ENCODE results near the gene TM9SF2.
A peak's percentile ranks its signal among the peaks of the same experiment; 100 is the strongest.
"Not testable (repeated sequence)": the region's sequence is repeated elsewhere in the genome, so short reads cannot be mapped to it uniquely, and the experiment has no call there.

The TM9SF2 gene, protein sequence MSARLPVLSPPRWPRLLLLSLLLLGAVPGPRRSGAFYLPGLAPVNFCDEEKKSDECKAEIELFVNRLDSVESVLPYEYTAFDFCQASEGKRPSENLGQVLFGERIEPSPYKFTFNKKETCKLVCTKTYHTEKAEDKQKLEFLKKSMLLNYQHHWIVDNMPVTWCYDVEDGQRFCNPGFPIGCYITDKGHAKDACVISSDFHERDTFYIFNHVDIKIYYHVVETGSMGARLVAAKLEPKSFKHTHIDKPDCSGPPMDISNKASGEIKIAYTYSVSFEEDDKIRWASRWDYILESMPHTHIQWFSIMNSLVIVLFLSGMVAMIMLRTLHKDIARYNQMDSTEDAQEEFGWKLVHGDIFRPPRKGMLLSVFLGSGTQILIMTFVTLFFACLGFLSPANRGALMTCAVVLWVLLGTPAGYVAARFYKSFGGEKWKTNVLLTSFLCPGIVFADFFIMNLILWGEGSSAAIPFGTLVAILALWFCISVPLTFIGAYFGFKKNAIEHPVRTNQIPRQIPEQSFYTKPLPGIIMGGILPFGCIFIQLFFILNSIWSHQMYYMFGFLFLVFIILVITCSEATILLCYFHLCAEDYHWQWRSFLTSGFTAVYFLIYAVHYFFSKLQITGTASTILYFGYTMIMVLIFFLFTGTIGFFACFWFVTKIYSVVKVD

DNA sequence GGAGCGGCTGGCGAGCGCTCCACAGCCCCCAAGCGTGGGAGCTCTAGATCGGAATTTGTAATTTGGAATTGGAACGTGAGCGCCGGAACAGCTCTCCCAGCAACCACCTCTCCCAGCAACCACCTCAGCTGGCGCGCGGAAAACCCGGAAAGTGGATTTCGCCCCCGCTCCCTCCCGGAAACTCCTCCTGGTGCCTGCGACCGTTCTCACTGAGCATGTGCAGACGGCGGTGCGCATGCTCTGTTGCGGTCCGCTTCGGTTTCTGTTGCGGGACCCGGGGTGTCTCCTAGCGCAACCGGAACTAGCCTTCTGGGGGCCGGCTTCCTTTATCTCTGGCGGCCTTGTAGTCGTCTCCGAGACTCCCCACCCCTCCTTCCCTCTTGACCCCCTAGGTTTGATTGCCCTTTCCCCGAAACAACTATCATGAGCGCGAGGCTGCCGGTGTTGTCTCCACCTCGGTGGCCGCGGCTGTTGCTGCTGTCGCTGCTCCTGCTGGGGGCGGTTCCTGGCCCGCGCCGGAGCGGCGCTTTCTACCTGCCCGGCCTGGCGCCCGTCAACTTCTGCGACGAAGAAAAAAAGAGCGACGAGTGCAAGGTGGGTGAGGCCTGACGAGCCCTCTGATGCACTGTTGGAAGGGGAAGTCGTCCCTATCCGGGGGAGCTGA lies at the start of gene TM9SF2:
Gene TM9SF2, plus strand, starts transcription at position 289 of the 664 bp plus-strand sequence. Its CDS starts 135 bp downstream, at position 424.
- DNase-seq (ENCODE audit: low read depth in 3 of 3), result peak; percentile 91 to 93 (median 92)

- no peak for DNase-seq (ENCODE audit: low read depth in 3 of 3)
Observed at GRCh38 chr13:99454518-99455183, 46.6 kb upstream of the TM9SF2 start.

GRCh38 chr13:99459099-99459850 lies 42.0 kb upstream of the TM9SF2 start:
- DNase-seq (ENCODE audit: low read depth in 3 of 3), result no peak

- not testable (repeated sequence) for DNase-seq (ENCODE audit: low read depth in 3 of 3)
Observed at GRCh38 chr13:99460802-99461201, 40.5 kb upstream of the TM9SF2 start.

GRCh38 chr13:99463646-99464397 lies 37.5 kb upstream of the TM9SF2 start:
- no peak for DNase-seq (ENCODE audit: low read depth in 3 of 3)

GRCh38 chr13:99464441-99464949 lies 36.8 kb upstream of the TM9SF2 start:
- no peak for DNase-seq (ENCODE audit: low read depth in 3 of 3)

- no peak for DNase-seq (ENCODE audit: low read depth in 3 of 3)
Observed at GRCh38 chr13:99465454-99465853, 35.8 kb upstream of the TM9SF2 start.

DNA sequence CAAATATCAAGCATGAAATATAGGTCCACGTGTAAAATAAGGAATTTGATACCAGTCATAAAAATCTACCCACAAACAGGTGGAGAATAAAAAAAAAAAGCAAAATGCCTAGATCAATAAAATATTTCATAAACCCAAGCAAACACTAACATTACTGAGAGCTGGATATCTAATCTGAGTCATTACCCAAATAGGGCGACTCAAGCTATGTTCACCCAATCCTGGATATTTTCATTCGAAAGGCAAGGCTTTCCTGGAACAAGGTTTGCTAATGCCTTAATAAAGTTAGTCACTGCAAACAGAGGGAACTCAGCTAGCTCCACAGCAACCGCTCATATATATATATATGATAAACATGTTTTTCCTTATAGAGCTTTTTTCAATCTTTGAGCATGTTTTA lies 33.5 kb upstream of the TM9SF2 start:
- no peak for DNase-seq (ENCODE audit: low read depth in 3 of 3)

DNA sequence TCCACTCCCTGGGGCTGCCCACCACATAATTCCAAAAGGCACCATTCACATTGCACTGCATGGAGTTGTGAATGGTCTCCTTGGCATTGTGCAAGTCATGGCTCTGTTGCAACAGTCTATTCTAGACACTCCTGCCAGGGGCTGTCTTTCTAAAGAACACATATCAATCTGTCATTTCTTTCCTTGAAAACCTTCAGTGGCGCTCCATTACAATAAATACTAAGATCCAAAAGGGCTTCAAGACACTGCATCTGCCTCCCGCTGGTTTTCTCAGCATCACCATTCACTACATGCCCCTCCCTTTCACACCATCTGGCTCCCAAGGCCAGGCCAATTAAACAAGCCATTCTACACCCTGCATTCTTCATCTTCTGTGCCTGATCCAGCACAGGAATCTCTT lies 32.2 kb upstream of the TM9SF2 start:
- DNase-seq (ENCODE audit: low read depth in 3 of 3), result no peak

DNA sequence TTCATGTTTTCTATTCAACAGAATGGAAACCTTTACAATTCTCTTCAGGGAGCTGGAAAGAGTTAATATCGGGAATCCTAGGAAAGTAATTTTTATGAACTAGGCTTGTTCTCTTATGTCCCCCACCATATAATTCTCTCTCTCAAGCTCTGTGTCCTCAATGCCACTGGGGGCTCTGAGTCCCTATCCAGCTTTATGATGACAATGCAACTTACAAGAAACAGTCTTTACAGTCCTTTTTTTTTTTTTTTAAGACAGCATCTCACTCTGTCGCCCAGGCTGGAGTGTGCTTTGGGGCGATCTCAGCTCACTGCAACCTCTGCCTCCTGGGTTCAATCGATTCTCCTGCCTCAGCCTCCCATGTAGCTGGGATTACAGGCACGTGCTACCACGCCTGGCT lies 31.2 kb upstream of the TM9SF2 start:
- no peak for DNase-seq (ENCODE audit: low read depth in 3 of 3)

DNA sequence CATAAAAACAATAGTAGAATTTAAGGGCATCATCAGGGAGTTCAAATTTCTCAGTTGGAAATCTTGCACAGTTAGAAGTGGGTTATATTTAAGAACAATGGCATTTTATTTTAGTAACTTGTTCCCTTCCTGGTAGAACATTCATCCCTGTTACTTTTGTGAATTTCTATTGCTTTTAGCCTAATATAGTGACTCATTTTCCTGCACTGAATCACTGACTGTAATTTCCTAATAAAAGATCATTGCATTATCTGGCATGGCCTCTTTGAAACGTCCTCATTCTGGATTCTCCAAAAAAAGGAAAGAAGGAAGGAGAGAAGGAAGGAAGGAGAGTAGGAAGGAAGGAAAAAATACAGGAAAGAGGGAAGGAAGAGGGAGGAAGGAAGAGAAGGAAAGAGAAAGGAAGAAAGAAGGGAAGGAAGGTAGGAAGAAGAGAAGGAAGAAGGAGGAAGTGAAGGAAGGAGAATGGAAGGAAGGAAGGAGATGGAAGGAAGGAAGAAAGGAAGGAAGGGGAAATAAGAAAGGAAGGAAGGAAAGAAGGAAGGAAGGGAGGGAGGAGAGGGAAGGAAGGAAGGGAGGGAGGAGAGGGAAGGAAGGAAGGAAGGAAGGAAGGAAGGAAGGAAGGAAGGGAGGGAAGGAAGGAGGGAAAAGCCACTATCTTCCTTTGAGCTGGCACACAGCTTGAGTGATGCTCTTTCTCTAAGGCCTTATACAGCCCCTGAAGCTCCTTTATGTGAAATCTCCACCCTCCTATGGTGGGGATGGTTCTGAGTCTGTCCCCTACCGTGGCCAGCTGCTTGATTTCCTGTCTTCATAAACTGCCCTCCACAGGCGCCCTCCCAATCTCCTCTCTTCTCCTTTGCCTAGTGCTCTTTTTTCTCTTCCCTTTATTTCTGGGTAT lies 29.8 kb upstream of the TM9SF2 start:
- no peak for DNase-seq (ENCODE audit: low read depth in 3 of 3)

GRCh38 chr13:99472122-99472440 lies 29.2 kb upstream of the TM9SF2 start:
- DNase-seq (ENCODE audit: low read depth in 3 of 3), result no peak

DNA sequence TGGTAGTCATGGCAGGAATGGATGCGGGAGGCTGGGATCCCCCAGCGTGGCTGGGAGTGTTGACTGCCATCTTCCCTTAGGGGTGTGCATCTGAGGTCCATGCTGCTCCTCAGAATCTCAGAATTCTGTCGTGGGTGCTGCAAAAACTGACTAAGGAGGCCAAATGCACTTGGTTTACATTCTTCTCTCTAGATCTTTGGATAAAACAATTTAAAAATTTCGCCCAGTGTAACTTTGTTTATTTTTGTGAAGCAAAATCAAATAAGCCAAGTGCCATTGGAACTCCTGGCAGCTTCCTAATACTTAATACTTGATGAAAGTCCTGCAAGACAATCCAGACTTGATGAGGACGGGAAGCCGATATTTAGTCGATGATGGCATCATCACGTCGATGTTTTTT lies 27.8 kb upstream of the TM9SF2 start:
- DNase-seq (ENCODE audit: low read depth in 3 of 3), result no peak

- no peak for DNase-seq (ENCODE audit: low read depth in 3 of 3)
Observed at GRCh38 chr13:99476648-99477047, 24.6 kb upstream of the TM9SF2 start.

DNA sequence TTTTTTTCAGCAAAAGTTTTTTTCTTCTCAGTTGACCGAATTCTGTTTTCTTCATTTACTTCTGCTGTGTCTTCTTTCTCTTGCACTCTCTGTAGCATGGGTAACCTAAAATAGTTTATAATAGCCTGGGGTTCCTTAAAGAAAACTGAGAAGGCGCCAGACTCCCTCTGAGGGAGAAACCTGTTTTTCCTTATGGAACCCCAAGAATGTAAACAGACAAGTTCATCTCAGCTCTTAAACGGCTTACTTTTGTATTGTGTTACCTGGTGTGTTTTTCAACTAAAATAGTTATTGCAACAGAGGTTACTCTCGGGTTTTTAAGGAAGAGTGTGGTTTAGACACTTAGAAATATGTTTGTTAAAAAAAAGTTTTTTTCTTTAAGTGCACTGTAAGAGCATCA lies 23.8 kb upstream of the TM9SF2 start:
- DNase-seq (ENCODE audit: low read depth in 3 of 3), result no peak

GRCh38 chr13:99481366-99481765 lies 19.9 kb upstream of the TM9SF2 start:
- DNase-seq (ENCODE audit: low read depth in 3 of 3), result no peak

- DNase-seq (ENCODE audit: low read depth in 3 of 3), result no peak
Observed at GRCh38 chr13:99484473-99484872, 16.8 kb upstream of the TM9SF2 start.

- no peak for DNase-seq (ENCODE audit: low read depth in 3 of 3)
Observed at GRCh38 chr13:99486996-99487395, 14.3 kb upstream of the TM9SF2 start.

GRCh38 chr13:99489028-99489427 lies 12.2 kb upstream of the TM9SF2 start:
- no peak for DNase-seq (ENCODE audit: low read depth in 3 of 3)

DNA sequence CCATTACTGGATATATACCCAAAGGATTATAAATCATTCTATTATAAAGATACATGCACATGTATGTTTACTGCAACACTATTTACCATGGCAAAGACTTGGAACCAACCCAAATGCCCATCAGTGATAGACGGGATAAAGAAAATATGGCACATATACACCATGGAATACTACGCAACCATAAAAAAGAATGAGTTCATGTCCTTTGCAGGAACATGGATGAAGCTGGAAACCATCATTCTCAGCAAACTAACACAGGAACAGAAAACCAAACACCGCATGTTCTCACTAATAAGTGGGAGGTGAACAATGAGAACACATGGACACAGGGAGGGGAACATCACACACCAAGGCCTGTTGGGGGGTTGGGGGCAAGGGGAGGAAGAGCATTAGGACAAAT lies 9.5 kb upstream of the TM9SF2 start:
- DNase-seq (ENCODE audit: low read depth in 3 of 3), result not testable (repeated sequence)

All from stimulated activated CD4-positive, alpha-beta T cell treated with anti-CD3 and anti-CD28 coated beads, TNF-alpha, amount 100 ng/mL, for 48 hours (primary cell).